IPS-NIHi7 (cell line): ENCODE results near the gene SLC26A9.

ENCODE experiments used
- DNase-seq: peaks from one replicate; pipeline ENCODE4 v3.0.0; 2012; ENCODE audit warnings: mixed read lengths; ENCODE audit errors: extremely low spot score

Gene SLC26A9

DNA sequence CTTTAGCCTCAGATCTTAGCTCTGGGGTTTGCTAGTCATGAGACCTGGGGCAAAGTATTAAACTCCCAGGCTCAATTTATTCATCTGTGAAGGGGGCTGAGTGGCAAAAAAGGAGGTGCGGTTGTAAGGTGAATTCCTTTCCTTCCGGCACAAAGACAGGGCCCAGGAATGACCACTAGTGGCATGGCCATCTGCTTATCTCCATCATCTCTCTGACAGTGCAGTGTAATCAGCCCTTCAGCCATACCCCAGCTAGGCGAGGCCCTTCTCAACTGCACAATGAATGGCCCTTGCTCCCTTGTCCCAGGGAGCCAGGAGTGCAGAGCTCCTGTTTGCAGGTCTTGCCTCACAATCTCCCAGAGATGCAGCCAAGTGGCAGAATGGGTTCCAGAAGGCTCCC is 5.6 kb upstream of the SLC26A9 start:
- no peak for DNase-seq

DNA sequence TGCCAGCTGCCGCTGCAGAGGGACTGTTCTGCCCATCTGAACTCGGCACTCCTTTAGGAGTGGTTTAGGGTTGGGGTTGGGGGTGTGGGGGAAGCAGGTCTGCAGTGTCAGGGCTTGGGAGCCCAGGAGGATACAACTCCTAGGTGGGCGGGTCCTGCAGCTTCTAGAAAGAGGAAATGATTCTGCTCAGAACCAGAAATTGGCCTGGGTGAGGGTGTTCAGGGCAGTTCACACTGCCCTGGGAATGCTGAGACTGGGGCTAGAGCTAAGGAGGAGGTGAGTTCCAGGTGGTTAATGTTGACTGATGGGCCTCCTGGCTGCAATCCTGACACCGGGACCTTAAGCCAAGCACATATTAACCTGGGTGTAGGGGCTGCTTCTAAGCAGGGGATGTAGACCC is 4.8 kb upstream of the SLC26A9 start:
- DNase-seq, result no peak

DNA sequence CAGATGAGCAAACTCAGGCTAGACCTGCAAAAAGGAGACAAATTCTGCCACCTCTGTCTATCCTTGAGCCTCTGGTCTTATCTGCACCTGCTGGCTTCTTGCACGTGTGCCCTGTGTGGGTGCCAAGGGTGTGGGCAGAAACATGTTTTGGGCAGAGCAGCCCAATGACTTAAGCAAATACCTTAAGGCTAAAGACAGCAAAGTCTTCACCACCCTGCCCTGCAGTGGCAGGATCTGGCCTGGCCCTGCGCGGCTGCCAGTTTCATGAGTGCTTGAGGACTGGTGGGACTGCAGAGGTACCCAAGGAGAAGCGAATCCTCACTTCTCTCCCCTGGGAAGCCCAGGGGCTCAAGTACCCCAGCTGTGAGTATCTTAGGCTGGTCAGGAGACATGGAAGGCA is 3.8 kb upstream of the SLC26A9 start:
- DNase-seq, result no peak

DNA sequence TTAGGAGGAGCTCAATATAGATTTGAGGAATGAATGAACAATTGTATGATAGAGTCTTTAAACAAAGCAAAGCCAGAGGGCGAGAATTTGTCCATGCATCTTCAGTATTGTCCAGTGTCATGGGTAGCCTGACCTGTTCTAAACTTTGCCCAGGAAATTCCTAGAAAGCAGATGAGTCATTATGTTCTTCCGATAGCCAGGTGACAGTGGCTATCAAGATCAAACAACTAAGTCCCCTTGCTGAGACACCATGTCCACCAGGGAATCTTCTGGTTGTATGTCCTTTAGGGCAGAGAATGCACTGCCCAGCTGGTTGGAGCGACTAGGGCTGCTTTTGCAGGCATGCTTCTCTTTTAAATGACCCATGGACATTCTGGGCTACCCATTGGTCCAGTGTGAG is 1.8 kb upstream of the SLC26A9 start:
- DNase-seq, result no peak

DNA sequence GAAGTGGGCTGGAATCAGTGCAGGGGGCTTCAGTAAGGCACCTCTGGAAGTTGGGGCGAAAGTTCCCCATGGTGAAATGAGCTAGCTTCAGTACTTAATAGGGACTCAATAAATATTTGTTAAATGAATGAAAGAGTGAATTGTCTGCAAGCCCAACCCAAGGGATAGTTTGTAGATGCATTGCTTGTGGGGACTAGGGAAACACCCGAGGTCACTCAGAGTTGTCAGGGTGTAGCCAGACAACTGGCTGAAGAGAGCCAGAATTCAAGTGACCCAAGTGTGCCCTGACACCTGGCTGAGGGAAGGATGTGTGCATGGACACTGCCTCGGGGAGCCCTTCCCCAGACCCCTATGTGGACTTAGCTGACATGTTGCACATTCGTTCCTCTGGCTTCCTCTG is 1.3 kb upstream of the SLC26A9 start:
- DNase-seq, result no peak

DNA sequence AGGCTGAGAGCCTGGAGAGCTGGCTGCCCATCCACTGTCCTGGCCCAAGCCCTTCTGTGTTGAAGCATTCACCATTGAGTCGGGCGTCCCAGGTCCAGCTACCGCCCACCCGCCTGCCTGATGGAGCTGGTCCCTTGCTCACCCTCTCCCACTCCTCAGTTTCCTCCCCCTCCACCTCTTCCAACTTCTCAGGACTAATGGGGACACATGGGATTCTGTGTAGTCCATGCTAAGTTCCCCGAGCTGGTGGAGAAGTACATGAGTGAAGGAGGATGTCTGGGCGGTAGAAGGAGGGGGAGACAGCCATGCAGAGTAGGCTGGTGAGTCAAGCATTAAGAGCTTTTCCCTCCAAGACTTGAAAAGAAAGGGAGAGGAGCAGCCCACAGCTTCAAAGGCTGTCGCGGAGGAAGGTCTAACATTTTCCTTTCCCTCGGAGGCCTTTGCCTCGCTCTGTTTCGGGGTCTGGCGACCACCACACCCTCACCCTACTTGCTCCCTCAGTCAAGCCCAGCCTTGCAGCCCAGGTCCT is 561 bp downstream of the SLC26A9 start:
- DNase-seq, result no peak

DNA sequence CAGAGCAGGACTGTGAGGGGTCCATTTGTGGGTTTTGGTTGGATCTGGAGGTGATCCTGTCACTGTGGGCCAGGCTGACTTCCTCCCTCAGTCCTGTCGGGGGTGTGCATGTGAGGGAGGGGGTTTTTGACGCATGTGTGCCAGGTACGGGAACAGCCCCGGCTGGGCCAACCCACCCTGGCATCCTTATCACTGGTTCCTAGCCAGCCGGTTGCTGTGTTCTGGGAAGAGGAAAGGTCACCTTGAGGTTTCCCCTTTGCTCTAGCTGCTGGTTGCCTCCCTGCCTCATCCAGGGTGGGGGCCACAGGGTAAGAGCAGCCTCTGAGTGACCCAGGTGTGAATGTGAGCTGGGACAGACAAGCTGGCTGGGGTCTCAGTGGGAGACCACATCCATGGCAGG is 2.5 kb downstream of the SLC26A9 start:
- DNase-seq, result no peak

DNA sequence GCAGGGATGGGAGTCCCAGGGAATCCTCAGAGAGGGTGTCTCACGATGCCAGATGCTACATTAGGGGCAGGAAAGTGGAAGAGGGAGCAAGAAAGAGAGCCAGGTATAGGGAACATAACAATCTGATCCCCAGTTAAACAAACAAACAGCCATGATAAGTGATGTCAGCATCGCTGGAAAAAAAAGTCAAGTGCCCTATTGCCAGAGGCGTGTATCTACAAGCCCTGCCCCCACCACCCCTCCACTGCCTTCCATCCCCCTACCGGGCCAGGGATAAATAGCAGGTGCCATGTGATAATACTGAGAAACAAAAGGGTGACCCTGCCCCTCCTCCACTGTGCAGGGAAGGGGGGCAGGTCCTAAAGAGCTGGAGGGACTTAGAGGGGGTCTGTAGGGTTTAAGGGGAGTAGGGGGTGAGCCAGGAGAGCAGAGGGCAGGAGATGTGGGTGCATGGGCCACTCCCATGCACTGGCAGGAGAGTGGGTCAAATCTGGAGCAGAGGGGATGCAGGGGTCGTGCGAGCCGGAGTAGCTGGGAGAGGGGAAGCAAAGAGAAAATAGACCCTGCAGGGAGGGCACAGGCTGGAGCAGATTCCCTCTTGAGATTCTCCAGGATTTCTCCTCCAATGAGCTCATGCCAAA is 3.4 kb downstream of the SLC26A9 start:
- DNase-seq, result peak; percentile 89

DNA sequence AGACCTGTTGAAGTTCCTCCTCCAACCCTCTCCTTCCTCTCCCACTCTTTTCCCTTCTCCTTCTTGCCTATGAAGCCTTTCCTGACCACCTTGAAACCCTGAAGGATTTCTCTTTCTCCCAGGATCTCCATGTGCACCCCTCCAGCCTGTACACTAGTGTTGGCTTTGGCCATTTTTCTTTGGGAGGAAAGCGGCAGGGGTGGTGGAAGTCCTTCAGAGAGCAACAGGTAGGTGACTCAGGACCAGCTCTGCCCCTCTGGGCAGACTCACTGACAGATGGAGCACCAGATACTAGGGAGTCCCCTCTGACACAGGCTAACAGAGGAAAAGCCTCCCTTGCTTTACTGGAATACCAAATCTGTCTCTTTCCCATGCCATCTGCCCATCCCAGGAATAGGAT is 4.6 kb downstream of the SLC26A9 start:
- no peak for DNase-seq

DNA sequence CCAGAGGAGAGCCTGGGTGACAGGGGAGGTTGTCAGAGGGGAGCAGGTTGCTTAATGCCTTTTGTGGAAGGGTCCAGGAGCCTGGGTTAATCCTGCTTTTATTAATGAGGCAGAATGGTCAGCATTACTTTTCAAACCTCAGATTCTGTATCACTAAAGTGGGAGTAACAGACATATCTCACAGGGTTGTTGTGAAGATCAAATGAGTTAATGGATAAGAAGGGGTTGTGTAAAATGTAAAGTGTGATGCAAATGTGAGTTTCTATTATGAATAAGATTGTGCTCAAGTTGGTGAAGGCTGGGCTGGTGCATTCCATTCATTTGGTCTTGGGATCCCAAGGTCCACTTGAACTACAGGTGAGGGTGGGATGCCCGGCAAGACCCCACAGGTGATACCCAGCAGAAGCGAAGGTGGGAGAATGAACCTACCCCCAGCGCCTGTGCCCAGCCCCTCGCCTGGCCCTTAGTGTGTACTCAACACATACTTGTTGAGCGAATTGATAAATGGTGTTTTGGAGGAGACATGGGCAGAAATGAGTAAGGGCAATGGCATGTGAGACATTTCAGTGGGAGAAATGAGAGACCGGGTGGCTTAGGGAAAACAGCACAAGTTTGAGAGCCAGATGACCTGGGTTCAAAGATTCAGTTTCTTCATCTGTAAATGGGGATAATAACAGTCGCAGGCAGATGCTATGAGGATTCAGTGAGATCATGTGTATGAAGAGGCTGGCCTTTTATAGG is 6.2 kb downstream of the SLC26A9 start:
- DNase-seq, result no peak

DNA sequence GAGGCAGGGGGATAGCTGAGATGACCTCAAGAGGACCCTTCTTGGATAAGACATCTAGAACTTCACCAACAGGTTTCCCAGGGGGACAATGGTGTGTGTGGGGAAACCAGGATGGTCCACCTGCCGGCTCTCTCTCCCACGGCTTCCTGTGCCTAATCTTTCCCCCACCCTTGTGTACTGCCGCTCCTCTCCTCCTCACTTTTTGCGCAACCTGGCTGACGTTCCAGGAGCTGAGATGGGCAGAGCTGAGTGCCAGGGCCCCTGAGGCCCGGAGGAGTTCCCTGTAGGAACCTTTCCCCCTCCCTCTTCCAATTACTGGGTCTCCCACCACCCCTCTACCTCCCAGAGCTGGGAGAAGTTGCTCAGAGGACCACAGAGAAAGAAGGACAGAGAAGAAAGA is 6.9 kb downstream of the SLC26A9 start:
- no peak for DNase-seq

DNA sequence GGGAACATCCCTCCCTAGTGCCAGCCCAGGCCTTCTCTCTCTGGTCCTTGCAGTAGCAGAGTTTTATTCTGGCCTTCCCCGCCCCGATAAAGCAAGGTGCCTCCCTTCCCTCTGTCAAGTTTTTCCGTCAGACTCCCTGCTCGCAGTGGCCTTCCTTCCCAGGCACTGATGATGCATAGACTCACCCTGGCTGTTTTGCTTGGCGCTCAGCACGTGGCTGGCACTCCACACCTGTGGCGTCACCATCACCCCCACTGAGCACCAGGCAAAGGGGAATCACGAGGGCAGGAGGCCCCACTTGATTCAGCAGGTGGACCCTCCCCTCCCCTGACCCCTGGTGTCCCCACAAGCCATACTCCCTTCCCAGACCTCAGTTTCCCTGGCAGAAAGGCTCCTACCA is 7.4 kb downstream of the SLC26A9 start:
- no peak for DNase-seq

DNA sequence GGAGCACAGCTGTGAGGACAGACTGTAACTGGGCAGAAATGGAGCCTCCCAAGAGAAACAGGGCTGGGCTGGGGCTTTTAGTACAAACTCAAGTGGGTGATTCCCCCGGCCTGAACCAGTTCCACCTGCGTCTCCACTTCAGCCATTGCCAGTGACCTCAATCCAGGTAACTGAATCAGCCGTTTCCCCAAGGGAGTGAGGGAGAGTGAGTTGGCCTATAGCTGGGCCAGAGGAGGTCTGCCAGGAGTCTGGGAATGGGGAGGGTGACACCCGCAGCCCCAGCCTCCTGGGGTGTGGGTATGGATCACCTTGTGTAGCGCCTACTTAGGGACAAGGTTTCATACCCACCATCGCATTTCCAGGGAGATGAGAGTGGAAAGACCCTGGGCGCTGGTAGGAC is 8.5 kb downstream of the SLC26A9 start:
- no peak for DNase-seq

DNA sequence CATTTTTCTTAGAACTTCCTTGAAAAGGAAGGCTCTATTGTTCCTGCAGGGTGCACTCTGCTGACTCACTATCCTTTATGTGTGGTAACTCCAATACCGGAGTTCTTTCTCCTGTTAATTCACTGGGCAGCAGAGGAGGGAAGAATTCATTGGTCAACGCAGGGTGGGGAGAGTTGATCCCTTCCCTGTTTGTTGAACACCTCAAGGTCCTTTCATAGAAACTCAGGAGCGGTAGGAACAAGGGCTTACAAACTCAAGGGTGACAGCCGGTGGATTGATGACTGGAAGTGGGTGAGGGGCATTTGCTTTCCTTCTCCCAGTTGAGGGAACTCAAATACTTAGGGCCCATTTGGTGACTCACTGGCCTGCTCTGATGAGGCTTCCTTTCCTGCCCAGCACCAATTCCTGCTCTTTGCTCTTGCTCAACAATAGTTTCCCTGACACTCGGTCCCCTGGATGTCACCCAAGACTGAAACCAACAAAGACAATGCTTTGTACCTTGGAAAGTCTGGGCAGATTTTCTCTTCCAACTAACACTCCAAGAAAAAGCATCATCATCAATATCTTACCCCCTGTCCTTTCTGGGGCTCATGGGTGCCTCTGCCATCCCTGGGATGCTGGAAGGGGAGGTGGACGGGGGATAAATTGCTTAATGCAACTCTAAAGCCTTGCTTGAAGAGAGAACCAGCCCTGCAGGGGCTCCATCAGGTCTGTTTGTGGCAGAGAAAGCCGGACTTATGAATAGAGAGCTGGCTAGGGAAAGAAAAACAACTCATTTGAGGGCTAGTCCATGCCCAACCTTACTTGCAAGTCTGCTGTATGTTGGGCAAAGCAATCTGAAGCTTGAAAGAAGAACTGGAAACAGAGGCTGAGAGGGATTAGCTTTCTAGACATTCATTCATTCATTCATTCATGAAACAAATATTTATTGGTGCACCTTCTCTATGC is 9.3 kb downstream of the SLC26A9 start:
- DNase-seq, result peak; percentile 53

DNA sequence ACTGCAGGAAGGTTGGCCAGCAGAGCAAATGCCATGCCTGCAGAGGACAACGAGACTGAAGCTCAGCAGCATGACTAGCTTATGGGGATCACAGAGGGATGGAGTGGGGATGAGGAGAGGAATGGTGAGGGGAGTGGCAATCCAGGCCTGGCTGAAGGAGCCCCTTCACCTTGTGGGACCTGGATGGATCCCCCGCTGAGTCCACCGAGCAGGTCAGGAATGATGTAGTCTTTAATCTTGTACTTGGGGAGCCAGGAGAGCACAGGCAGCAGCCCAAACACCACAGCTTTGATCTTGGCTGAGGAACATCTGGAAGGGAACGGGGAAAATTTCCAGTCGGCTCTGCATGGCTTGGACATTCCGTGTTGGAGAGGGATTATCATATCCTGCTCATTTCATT is 10.5 kb downstream of the SLC26A9 start:
- no peak for DNase-seq

DNA sequence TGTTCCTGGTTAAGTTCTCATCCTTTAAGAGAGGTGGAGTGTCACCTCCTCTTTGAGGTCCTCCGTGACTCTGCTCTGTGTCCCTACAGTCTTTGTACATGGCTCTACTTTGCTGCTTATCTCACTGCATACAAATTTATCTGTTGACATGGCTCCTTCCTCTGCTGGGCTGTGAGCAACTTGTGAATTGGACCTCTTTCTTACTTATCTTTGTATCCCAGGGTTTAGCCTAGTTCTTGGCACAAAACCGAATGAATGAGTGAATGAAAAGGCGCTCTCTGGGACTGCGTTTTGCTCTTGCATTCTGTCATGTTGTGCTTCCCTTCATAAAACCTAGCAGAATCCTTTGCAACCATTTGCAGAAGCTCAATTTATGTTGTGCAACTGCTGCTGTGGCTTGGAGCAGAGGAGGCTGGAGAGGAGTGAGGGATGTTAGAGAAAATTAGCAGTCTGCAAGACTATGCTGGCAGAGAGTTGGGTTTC is 12.4 kb downstream of the SLC26A9 start:
- DNase-seq, result no peak

DNA sequence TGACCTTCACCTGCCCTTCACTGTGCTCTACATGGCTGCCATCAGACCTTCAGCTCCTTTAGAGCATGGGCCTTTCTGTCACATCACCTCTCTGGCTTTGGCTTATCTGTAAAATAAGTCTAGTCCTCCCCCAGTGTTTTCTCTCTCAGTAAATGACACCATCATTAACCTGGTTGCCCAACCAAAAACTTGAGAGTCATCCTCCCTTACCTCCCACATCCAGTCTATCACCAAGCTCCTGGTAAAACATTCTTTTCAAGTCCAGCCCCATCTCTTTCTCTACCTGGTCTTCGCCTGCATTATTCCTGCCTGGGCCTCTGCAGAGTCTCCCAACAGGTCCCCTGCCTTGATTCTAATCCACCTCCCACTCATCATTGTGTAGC is 13.1 kb downstream of the SLC26A9 start:
- DNase-seq, result no peak

DNA sequence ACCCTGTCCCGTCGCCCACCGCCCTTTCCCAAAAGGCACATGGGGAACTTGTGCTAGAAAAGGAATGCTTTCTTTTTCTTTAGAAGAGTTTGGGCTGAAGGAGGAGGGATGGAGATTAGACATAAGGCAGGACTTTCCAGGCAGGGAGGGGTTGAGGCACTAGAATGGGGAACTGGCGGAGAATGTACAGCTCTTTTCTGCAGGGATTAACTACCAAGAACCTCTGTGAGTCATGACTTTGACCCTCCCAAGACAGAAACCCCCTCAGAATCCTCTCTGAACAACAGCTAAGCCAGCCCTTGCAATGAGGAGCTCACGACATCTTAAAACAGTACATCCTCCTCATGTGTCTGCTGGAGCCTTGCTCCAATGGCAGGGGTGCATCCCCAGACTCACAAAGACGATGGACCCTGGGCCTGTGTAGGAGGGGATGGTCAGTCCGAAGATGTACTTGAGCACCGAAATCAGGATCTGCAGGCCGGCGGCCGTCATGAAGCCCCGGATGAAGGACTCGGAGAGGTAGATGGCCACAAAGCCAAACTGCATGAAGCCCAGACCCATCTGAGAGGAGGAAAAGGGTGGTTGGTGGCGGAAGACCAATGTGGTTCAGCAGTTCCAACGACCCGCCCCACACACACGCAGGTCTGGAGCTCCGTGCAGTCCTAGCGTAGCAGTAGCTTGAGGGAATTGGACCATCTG is 13.6 kb downstream of the SLC26A9 start:
- no peak for DNase-seq

DNA sequence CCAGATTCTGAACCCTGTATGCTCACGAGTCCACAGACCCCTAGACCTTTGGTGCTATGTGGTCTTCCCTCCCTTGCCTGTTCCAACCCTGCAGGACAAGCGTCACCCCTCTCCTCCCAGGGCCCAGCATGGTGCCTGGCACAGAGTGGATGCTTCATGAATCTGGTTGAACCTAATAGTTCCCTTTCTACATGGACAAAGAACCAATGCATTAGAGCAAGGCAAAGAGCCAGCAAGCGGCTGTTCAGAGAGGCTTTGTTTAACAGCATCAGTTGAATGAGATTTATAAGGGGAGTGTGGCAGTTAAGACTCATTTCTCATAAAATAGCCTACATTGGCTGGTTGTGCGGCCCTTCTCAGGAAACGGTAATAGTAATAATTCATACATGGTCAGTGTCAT is 14.9 kb downstream of the SLC26A9 start:
- no peak for DNase-seq

DNA sequence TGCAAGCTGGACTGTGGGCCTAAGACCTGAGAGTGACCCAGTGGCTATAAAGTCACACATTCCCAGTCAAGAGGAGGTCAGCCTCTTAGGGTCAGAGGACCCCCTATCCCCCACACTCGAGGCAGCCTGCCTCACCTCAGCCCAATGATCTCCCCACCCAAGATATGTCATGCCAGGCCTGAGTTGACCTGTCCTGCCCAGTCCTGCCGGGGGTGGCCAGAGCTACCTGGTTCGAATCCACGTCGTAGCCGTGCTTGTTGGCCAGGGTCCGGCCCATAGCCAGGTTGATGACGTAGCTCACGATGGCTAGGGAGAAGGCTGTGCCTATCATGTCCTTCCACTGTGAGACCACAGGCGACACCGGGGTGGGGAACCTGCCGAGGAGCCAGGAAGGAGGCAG is 15.6 kb downstream of the SLC26A9 start:
- DNase-seq, result no peak

DNA sequence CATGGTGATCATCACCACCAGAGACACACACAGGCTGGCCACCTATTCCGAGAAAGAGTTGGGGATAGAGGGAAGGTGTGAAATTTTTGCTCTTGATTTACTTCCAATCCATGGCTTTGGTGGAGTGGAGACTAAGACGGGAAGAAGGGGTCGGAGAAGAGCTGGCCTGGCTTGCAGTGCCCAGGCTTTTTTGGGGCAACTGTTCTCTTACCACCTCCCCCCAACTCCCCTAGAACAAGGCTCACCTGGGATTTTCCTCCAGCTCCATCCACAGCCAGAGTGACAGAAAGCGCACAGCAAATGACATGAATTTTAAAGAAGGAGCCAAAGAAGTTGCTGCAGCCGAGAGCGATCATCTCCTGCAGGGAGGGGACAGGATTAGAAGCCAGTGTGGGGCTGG is 16.0 kb downstream of the SLC26A9 start:
- DNase-seq, result no peak

DNA sequence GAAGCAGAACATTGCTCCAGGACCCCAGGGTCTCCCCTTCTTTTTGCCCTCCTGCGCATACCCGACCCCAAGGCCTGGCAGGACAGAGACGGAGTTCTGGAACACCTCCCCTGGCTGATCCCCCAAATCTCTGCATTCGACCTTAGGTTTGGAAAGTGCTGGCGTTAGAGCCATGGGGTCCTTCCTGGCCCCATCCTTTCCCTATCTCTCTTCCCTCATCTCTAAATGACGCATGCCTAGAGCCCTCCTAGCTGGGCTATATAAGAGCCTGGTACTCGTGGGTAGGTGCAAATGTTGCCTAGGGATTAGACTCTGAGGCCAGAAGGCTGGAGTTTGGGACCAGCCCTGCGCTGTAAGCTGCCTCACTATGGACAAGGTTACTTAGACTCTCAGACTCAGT is 16.6 kb downstream of the SLC26A9 start:
- DNase-seq, result no peak
